HepG2 (cell line): ENCODE measurements around the gene CS.

ENCODE experiments used
- ARID2 ChIP-seq: sonication (generic); formaldehyde crosslinking; IDR thresholded peaks from 2 replicates; pipeline ENCODE4 v1.8.1; 2022; ENCODE audit warnings: mild to moderate bottlenecking, missing genetic modification reagents, borderline replicate concordance
- CREM ChIP-seq, 2 experiments: sonication (generic) in 1 of 2; formaldehyde crosslinking in 1 of 2; IDR thresholded peaks; 2 replicates each; pipeline versions ENCODE4 v1.4.0 to v1.6.1; 2016 to 2020; ENCODE audit warnings: antibody characterized with exemption in 1 of 2, mild to moderate bottlenecking in 1 of 2, missing genetic modification reagents in 1 of 2
- EP300 ChIP-seq, 3 experiments: sonication (generic) in 1 of 3; formaldehyde crosslinking in 1 of 3; IDR thresholded peaks; 2 replicates each; pipeline versions ENCODE4 v1.5.1 to v1.6.1; 2011 to 2020; ENCODE audit warnings: low read depth in 2 of 3, low read length in 2 of 3, borderline replicate concordance in 1 of 3, improper control_type of control experiment in 1 of 3, mild to moderate bottlenecking in 1 of 3, missing genetic modification reagents in 1 of 3, moderate library complexity in 1 of 3
- NR2F6 ChIP-seq, 2 experiments: IDR thresholded peaks; 2 replicates each; pipeline ENCODE4 v1.6.1; 2016; ENCODE audit warnings: antibody characterized with exemption in 1 of 2, mild to moderate bottlenecking in 1 of 2
- ZNF652 ChIP-seq: IDR thresholded peaks from 2 replicates; pipeline ENCODE4 v1.6.1; 2016; ENCODE audit warnings: low read depth, borderline replicate concordance

DNA sequence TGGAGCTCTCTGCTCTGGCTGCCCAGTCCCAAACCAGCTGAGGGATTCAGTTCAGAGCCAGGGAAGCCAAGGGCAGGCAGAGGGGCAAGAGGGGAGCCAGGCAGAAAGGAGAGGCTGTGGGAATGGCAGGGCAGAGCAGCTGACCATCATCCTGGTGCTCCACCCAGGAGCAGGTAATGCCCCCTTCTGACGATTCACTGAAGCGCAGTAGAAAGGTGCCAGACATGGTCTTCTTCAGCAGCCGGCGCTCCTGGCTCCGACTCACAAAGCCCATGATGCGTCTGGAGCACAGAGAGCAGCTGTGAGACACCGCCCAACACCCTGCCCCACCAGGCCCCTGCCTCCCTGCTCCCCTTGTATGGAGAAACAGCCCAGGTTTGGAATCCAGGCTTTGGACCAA is 46.5 kb upstream of the CS start:
- TF ChIP-seq ARID2 (CRISPR knock-in tag) (no peak), ZNF652 (CRISPR knock-in tag) (no peak), CREM (IDR thresholded peaks at IDR 0.05) (no peak), CREM (CRISPR knock-in tag; IDR thresholded peaks at IDR 0.05) (no peak), EP300 (IDR thresholded peaks at IDR 0.05; ENCODE audit: low read depth in 2 of 2, low read length in 2 of 2) (no peak), EP300 (CRISPR knock-in tag; IDR thresholded peaks at IDR 0.05; ENCODE audit: borderline replicate concordance) (no peak), NR2F6 (IDR thresholded peaks at IDR 0.05) (no peak), NR2F6 (CRISPR knock-in tag; IDR thresholded peaks at IDR 0.05) (no peak)
